GM19467 (cell line): ENCODE data around the gene CABLES2.
A peak's percentile ranks its signal among the peaks of the same experiment; 100 is the strongest.

Experiments used
- ATAC-seq: cut with Tn5 transposase; IDR thresholded peaks from one replicate; pipeline ENCODE4 v1.9.1; 2021; ENCODE audit warnings: mild to moderate bottlenecking, moderate library complexity; ENCODE audit not compliant: unreplicated experiment

Gene CABLES2

DNA sequence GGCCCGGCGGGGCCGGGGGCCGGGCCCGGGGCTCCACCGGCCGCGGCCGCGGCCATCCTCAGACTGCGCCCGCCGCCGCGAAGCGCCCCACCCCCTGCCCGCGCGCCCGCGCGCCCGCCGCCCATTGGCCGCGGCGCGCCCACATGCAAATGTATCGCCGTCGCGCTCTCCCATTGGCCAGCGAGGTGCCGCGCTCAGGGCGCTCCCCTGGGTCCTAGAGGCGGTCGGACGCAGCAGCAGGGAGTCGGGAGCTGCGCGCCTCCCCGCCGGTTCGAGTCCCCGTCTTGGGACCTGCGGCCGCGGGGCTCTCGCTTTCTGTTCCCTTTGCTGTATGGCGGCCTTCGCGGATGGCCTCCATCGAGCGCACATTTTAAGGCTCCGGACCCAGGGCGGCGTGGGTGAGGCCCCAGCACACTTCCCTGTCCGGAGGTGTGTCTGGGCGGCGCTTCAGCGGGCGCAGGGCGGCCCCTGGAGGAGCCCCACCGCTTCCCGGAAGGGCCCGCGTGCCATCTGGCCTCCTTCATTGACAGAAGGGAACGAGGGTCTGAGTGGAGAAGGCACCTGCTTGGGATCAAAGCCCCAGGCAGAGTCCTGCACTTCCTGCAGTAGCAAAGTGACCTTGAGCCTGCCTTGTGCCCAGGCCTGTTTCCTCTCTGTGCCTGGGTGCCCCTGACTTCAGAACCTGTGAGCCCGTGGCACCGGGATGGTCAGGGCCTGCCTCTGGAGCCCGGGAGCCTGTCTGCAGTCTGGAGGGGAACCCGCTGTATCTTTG lies at the start of gene CABLES2:
CABLES2 (minus strand) TSS at position 65 of the 772 bp plus-strand sequence; CDS start at position 56, 9 bp downstream.
- peak; percentile 59 for ATAC-seq

DNA sequence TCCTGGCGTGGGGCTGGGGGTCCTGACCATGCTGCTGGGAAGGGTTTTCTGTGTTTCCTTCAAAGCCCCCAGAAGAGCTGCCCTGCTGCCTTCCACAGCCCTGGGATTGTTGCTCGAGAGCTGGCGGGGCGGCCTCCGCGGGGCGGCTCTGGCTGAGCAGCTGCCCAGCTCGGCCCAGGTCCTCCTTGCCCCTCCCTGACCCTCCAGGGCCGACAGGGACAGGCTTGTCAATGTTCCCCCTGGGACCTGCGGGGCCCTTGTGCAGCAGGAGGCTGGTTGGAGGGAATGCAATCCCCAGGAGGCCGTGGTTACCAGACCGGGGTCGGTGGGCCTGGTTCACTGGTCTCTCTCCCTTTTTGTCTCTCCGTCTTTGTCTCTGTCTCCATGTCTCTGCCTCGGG lies 48.8 kb upstream of the CABLES2 start:
- no peak for ATAC-seq

GRCh38 chr20:62454904-62455636 lies 48.0 kb upstream of the CABLES2 start:
- ATAC-seq, result no peak

DNA sequence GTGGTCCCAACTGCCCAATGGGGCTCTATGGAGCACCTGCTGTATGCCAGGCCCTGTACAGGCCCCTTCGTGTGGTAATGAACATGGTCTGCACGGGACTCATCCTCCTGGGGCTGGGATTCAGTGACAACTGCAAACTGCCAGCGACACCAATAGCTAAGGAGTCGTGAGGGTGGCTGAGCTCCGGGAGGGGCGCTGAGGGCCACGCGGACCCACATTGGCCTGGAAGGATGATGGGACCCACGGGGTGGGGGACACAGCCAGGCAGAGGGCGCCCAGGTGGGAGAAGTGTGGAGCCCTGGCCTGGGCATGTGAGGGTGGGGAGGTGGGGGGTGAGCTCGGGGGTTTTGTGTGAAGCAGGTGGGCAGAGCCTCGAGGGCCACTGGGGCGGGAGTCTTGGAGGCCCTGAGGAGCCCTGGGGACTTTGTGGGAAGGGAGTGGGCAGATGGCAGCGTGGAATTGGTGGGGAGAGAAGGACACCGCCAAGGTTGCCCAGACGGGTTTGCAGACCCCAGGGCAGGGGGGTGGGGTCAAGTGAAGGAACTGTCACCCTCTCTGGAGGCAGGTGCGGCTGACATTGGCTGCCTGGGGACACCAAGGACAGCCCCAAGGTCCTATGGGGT lies 46.2 kb upstream of the CABLES2 start:
- ATAC-seq, result no peak

DNA sequence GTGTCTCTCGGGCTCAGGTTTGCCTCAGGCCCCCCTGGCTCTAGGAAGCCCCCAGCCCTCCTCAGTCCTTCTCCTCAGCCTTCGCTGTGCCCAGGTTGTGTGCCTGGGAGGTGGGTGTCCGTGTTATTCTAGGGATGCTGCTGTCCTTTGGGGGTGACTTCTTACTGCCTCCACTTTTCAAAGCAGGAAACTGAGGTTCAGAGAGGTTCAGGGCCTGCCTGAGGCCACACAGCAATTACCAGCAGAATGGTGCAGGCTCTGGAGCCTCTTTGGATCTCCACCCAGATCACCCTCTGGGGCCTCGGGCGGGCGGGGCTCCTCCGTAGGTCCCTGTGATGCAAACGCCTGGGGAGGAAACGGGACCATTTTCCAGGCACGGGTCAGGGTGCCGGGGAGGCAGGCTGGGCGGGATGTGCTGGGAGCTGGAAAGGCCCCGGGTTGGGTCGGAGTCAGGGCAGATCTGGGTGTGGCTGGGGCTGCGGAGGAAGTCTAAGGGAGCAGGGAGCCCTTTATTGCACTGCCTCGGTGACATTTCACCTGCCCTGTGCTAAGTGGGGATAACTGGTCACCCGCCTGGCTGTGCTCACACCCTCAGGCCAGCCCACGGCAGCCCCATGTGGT lies 45.5 kb upstream of the CABLES2 start:
- no peak for ATAC-seq

GRCh38 chr20:62451970-62452369 lies 44.9 kb upstream of the CABLES2 start:
- ATAC-seq, result no peak

DNA sequence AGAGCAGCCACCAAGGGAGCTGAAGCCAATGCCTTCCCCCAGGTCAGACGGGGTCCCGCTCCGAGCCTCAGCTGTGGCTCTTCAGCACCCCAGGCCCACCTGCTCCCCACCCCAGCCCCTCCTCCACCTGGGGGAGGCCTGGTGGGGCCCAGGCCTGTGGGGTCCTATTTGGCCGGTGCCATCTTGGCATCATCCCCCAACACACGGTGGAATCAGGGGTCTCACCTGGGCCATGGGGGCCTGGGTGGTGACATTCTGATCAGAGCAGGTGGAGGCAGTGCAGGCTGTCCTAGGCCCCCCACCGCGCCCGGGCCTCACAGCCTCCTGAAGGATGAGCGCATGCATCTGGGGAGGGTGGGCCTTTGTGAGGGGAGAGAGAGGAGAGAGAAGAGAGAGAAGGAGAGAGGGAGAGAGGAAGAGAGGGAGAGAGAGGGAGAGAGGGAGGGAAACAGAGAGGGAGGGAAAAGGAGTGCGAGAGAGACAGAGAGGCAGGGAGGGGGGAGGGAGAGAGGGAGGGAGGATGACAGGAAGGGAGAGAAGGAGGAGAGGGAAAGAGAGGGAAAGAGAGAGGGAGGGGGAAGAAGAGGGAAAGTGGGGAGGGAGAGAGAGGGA lies 44.2 kb upstream of the CABLES2 start:
- no peak for ATAC-seq

DNA sequence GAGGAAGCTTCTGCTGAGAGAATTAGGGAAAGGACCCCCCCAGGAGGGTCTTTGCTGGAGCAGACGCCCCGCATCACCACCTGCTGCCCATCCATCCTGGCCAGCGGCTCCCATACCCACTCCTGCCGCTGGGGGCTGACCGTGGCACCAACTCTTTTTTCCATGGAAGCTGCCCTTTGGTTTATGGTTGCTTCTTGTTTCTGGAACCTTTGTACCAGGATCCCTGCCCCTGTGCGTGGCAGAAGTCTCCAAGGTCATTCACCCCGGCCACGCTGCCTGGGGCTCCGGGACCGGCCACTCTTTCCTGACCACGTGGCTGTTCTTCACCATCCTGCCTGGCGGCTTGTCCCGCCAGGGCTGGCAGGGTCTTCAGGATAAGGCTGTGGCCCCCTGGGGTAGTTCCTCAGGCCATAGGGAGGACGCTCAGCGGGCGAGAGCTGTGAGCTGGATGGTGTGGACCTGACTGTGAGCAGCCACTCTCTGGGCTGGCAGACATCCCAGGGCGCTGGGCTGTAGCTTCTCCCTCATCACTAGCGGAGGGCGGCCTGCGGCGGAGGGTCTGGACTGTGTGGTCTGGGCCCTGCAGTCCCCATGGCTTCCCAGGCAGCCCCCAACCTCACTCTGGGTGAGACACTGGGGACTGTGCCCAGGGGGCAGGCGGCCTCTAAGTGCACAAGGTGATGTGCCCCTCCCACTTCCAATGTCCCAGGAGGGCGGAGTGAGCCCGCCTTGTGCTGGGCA lies 43.0 kb upstream of the CABLES2 start:
- no peak for ATAC-seq

- ATAC-seq, result no peak
Observed at GRCh38 chr20:62448788-62449187, 41.7 kb upstream of the CABLES2 start.

GRCh38 chr20:62448038-62448437 lies 41.0 kb upstream of the CABLES2 start:
- ATAC-seq, result no peak

- no peak for ATAC-seq
Observed at GRCh38 chr20:62446888-62447869, 40.1 kb upstream of the CABLES2 start.

- ATAC-seq, result no peak
Observed at GRCh38 chr20:62446481-62446880, 39.4 kb upstream of the CABLES2 start.

DNA sequence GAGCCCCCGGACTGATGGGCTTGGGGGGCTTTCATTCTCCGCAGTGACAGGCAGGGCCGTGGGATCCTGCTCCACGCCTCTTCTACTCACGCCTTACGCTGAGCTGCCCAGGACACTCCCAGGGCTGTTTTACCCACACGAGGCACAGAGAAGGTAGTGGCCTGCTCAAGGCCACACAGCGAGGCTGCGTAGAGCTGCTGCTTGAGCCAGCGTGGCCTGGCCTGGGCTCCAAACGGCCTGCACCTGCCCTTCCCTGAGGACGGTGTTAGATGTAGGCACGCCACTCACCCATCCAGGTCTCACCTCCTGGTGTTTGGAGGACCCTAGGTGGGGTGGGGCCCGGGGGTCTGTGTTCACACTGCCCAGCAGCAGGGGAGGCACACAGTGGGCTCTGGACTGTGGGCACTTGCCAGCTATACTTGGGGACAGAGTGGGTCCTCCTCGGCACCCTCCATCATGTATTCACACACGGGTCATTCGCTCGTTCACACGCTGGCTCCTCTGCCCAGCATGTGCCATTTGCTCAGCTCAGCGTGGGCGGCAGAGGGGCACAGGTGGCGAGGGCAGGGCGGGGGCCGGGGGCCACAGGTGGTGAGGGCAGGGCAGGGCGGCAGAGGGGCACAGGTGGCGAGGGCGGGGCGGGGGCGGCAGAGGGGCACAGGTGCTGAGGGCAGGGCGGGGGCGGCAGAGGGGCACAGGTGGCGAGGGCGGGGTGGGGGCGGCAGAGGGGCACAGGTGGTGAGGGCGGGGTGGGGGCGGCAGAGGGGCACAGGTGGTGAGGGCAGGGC lies 38.7 kb upstream of the CABLES2 start:
- ATAC-seq, result no peak

- ATAC-seq, result no peak
Observed at GRCh38 chr20:62444286-62444685, 37.2 kb upstream of the CABLES2 start.

- no peak for ATAC-seq
Observed at GRCh38 chr20:62441987-62442539, 35.0 kb upstream of the CABLES2 start.

GRCh38 chr20:62439218-62439617 lies 32.1 kb upstream of the CABLES2 start:
- ATAC-seq, result no peak

- ATAC-seq, result no peak
Observed at GRCh38 chr20:62437927-62438326, 30.8 kb upstream of the CABLES2 start.

GRCh38 chr20:62437496-62437895 lies 30.4 kb upstream of the CABLES2 start:
- no peak for ATAC-seq
